A673 (cell line): ENCODE data around the gene CEBPZ. TPM values are rescaled to one million over a fixed set of nuclear protein-coding genes. Genes with fewer than 3 reads are reported as not detected.

ENCODE experiments used
- BruUV-seq: library from RNA; stranded (reverse); fragments of 400-500 nt; replicated peaks from 2 replicates; lab custom pipeline; 2021; lab: Mats Ljungman, UMichigan
- CTCF ChIA-PET: fragments of 300-600 bp; sonication (Branson Sonifier 250); formaldehyde crosslinking; loops from one replicate; lab custom pipeline; 2022; ENCODE audit warnings: antibody characterized with exemption; lab: Charles Lee
- POLR2A ChIA-PET: fragments of 300-600 bp; sonication (Branson Sonifier 250); formaldehyde crosslinking; loops from one replicate; lab custom pipeline; 2022; ENCODE audit warnings: antibody characterized with exemption; ENCODE audit not compliant: low non-redundant PET; lab: Charles Lee
- DNase-seq: peaks from one replicate; pipeline ENCODE4 v3.0.0-alpha.2; 2015; ENCODE audit warnings: low spot score
- H3K27ac ChIP-seq: fragments of 200-600 bp; sonication (generic); 2 replicates; pipeline ENCODE4 v1.5.1; 2016; ENCODE audit warnings: mixed run types, low read depth, mild to moderate bottlenecking, mixed read lengths, antibody characterized with exemption, low read length; ENCODE audit not compliant: poor library complexity, severe bottlenecking
- H3K27me3 ChIP-seq: fragments of 200-600 bp; sonication (generic); replicated peaks from 2 replicates; pipeline ENCODE4 v1.6.1; 2017; ENCODE audit warnings: mixed run types, low read depth, mild to moderate bottlenecking, mixed read lengths, antibody characterized with exemption, low read length; ENCODE audit not compliant: insufficient read depth, poor library complexity
- H3K36me3 ChIP-seq: fragments of 200-600 bp; sonication (generic); 2 replicates; pipeline ENCODE4 v1.6.1; 2016; ENCODE audit warnings: mixed run types, mild to moderate bottlenecking, mixed read lengths, antibody characterized with exemption, low read length; ENCODE audit not compliant: insufficient read depth, poor library complexity, severe bottlenecking
- H3K4me1 ChIP-seq: fragments of 200-600 bp; sonication (generic); 2 replicates; pipeline ENCODE4 v1.6.1; 2017; ENCODE audit warnings: mixed run types, mild to moderate bottlenecking, mixed read lengths, antibody characterized with exemption, low read length; ENCODE audit not compliant: insufficient read depth, poor library complexity, severe bottlenecking
- H3K4me3 ChIP-seq: fragments of 200-600 bp; sonication (generic); 2 replicates; pipeline ENCODE4 v1.5.1; 2016; ENCODE audit warnings: low read depth, mixed run types, mild to moderate bottlenecking, mixed read lengths, low read length; ENCODE audit not compliant: poor library complexity, severe bottlenecking
- H3K9me3 ChIP-seq: fragments of 200-600 bp; sonication (generic); 2 replicates; pipeline ENCODE4 v1.6.1; 2016; ENCODE audit warnings: mixed run types, low read depth, mild to moderate bottlenecking, mixed read lengths, antibody characterized with exemption, low read length; ENCODE audit not compliant: poor library complexity, severe bottlenecking
- EZH2 ChIP-seq: fragments of 200-600 bp; sonication (generic); IDR thresholded peaks from 2 replicates; pipeline ENCODE4 v1.6.1; 2017; ENCODE audit warnings: borderline replicate concordance, low read depth, mild to moderate bottlenecking, mixed read lengths, antibody characterized with exemption, low read length; ENCODE audit not compliant: poor library complexity, severe bottlenecking
- intact Hi-C: fragments of 100-400 bp; cut with micrococcal nuclease; formaldehyde crosslinking; loops from one replicate; pipeline ENCODE4 v1.10.0; 2022; ENCODE audit not compliant: unreplicated experiment
- total RNA-seq: library from RNA; stranded (reverse); gene quantifications from 2 replicates; pipeline ENCODE4 v1.2.3, GENCODE V29; 2021
- TF ChIP-seq, protein P1 (sequence below): fragments of 300-800, 200-600 bp; sonication (generic); conservative IDR thresholded peaks from 2 replicates; pipeline ENCODE4 v1.5.1; 2017; ENCODE audit warnings: low read depth, mild to moderate bottlenecking, antibody characterized with exemption, low read length, moderate library complexity, mixed read lengths

CEBPZ gene
- total RNA-seq, 1 experiment from 2014 or later: 98.9 TPM

DNA sequence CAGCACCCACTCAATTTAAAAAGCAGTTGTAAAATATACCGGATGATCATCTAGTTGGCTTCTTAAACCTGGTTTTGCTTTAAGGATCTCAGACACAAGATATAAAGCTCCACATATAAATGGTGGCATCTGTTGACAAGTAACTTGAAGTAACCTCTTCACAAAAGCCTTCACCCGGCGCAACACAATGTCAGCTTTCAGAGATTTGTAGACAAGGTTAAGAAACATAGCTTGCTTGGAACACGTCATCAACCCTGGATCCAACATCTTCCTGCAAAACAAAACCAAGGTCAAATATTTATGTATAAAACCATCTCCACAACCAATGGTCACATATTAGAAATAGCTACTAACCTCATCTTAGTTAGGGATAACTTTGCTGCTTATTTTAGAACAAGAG is 8.3 kb downstream of the CEBPZ start:
- Histone ChIP-seq H3K9me3 (no peaks in the 10 kb centered on the region), H3K4me3 (no peak overlapping the region), H3K27me3 (no peaks in the 10 kb centered on the region), H3K36me3 (peaks cover 65% of the 10 kb centered on the region), H3K4me1 (peaks cover 2% of the 10 kb centered on the region), H3K27ac (no peak overlapping the region)
- POLR2A ChIA-PET: no interaction called here
- BruUV-seq: no TSS peak
- TF ChIP-seq, protein P1, sequence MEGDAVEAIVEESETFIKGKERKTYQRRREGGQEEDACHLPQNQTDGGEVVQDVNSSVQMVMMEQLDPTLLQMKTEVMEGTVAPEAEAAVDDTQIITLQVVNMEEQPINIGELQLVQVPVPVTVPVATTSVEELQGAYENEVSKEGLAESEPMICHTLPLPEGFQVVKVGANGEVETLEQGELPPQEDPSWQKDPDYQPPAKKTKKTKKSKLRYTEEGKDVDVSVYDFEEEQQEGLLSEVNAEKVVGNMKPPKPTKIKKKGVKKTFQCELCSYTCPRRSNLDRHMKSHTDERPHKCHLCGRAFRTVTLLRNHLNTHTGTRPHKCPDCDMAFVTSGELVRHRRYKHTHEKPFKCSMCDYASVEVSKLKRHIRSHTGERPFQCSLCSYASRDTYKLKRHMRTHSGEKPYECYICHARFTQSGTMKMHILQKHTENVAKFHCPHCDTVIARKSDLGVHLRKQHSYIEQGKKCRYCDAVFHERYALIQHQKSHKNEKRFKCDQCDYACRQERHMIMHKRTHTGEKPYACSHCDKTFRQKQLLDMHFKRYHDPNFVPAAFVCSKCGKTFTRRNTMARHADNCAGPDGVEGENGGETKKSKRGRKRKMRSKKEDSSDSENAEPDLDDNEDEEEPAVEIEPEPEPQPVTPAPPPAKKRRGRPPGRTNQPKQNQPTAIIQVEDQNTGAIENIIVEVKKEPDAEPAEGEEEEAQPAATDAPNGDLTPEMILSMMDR: no peak
- no peak for TF ChIP-seq EZH2
- DNase-seq: no peak
- intact Hi-C loops: no loop called here
- CTCF ChIA-PET: no interaction called here

DNA sequence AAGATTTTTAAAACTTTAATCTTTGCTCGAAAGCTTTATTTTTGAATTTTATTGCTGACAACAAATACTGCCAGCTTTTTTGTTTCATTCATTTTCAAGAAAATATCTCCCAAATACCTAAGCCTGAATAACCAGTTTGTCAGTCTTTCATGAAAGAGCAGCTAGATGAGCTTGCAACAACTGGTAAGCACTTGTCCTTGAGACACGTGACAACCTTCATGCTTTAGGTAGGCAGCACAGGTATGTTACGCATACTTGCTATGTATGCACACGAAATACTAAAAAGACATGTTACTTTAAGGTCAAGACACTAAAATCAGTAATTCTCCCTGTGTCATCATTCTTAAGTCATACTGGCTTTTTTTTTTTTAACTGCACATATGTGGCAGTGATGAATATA is 12.3 kb downstream of the CEBPZ start:
- CTCF ChIA-PET: interaction anchor here (0.8 kb wide), 1 partner anchor 30 kb away, joined by 4 read pairs; no protein-coding TSS in a partner anchor
- Histone ChIP-seq H3K27me3 (no peaks in the 10 kb centered on the region), H3K4me3 (no peak overlapping the region), H3K4me1 (no peaks in the 10 kb centered on the region), H3K36me3 (peaks cover 78% of the 10 kb centered on the region), H3K27ac (no peak overlapping the region), H3K9me3 (no peaks in the 10 kb centered on the region)
- POLR2A ChIA-PET: interaction anchor here (0.7 kb wide), 1 partner anchor 642 kb away, joined by 8 read pairs; no protein-coding TSS in a partner anchor
- BruUV-seq: no TSS peak
- DNase-seq: no peak
- no peak for TF ChIP-seq EZH2
- TF ChIP-seq, protein P1: no peak
- intact Hi-C loops: no loop called here

DNA sequence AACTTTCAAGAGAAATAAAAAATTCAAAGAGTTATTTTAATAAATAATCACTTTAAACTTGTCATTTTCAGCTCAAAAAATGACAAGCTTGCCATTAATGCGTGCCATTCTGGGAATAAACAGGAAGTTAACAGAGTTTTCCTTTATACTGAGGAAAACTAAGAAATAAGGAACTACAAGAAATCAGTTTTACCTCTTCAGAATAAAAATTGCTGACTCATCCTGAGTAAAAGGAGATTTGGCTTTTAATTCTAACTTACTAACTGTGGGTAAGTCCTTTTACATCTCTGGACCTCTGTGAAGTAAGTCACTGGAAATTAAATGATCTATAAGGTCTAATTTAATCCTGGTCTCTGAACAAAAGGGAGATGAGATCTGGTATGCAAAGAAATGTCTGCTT is 16.1 kb downstream of the CEBPZ start:
- ChIA-PET POLR2A (no interaction called here), CTCF (no interaction called here)
- no peak for TF ChIP-seq EZH2
- TF ChIP-seq, protein P1: no peak
- no peaks in the 10 kb centered on the region for H3K4me1 ChIP-seq
- no peaks in the 10 kb centered on the region for H3K9me3 ChIP-seq
- H3K4me3 ChIP-seq: no peak overlapping the region
- H3K27ac ChIP-seq: peak overlapping the region; percentile 58
- peaks cover 84% of the 10 kb centered on the region for H3K36me3 ChIP-seq
- BruUV-seq: no TSS peak
- DNase-seq: no peak
- intact Hi-C loops: no loop called here
- no peaks in the 10 kb centered on the region for H3K27me3 ChIP-seq
